GM23338 (cell line): ENCODE results near the gene KCNH8. TPM values are rescaled to one million over a fixed set of nuclear protein-coding genes. Genes with fewer than 3 reads are reported as not detected.

Source experiments
- ATAC-seq: fragments of 200-7000 bp; cut with Tn5 transposase; 3 replicates; pipeline ENCODE4 v1.9.1; 2020
- DNase-seq: peaks from one replicate; pipeline ENCODE4 v3.0.0-alpha.2; 2015; ENCODE audit warnings: low spot score
- H2AFZ ChIP-seq: fragments of 200-600 bp; sonication (generic); 2 replicates; pipeline ENCODE4 v1.8.0; 2016; ENCODE audit warnings: antibody characterized with exemption, mild to moderate bottlenecking, moderate library complexity
- H3F3A ChIP-seq: fragments of 200-600 bp; sonication (generic); replicated peaks from 2 replicates; pipeline ENCODE4 v1.8.0; 2017; ENCODE audit warnings: antibody characterized with exemption, mixed run types, low read depth
- H3K27ac ChIP-seq: fragments of 200-600 bp; sonication (generic); 2 replicates; pipeline ENCODE4 v1.6.1; 2016; ENCODE audit warnings: low read depth
- H3K27me3 ChIP-seq: fragments of 200-600 bp; sonication (generic); 2 replicates; pipeline ENCODE4 v1.8.0; 2016; ENCODE audit warnings: mild to moderate bottlenecking, mixed run types, moderate library complexity; ENCODE audit not compliant: insufficient read depth
- H3K36me3 ChIP-seq: fragments of 200-600 bp; sonication (generic); 2 replicates; pipeline ENCODE4 v1.8.0; 2016; ENCODE audit warnings: mild to moderate bottlenecking; ENCODE audit not compliant: insufficient read depth
- H3K4me1 ChIP-seq: fragments of 200-600 bp; sonication (generic); 2 replicates; pipeline ENCODE4 v1.8.0; 2016; ENCODE audit warnings: mild to moderate bottlenecking, moderate library complexity; ENCODE audit not compliant: insufficient read depth
- H3K4me2 ChIP-seq: fragments of 200-600 bp; sonication (generic); 2 replicates; pipeline ENCODE4 v1.7.1; 2017; ENCODE audit warnings: mixed run types
- H3K4me3 ChIP-seq: fragments of 200-600 bp; sonication (generic); 2 replicates; pipeline ENCODE4 v1.6.1; 2016; ENCODE audit warnings: mixed run types
- H3K79me2 ChIP-seq: fragments of 200-600 bp; sonication (generic); replicated peaks from 2 replicates; pipeline ENCODE4 v1.8.0; 2017; ENCODE audit warnings: mild to moderate bottlenecking; ENCODE audit not compliant: insufficient read depth
- H3K9me2 ChIP-seq: fragments of 200-600 bp; sonication (generic); 2 replicates; pipeline ENCODE4 v1.8.0; 2017; ENCODE audit not compliant: insufficient read depth
- H4K20me1 ChIP-seq: fragments of 200-600 bp; sonication (generic); replicated peaks from 2 replicates; pipeline ENCODE4 v1.8.0; 2017; ENCODE audit warnings: mild to moderate bottlenecking; ENCODE audit not compliant: insufficient read depth
- H3K27ac Mint-ChIP-seq: 2 replicates; pipeline ENCODE4 v1.8.0; 2020; ENCODE audit warnings: inconsistent platforms, mild to moderate bottlenecking, moderate library complexity, mixed read lengths
- H3K27me3 Mint-ChIP-seq: 3 replicates; pipeline ENCODE4 v1.8.0; 2022; ENCODE audit warnings: low read depth, mild to moderate bottlenecking, moderate library complexity, mixed read lengths, inconsistent platforms; ENCODE audit not compliant: insufficient read depth, poor library complexity
- H3K36me3 Mint-ChIP-seq: 3 replicates; pipeline ENCODE4 v1.8.0; 2021; ENCODE audit warnings: low read depth, mild to moderate bottlenecking, inconsistent platforms, moderate library complexity, mixed read lengths
- H3K4me1 Mint-ChIP-seq: 3 replicates; pipeline ENCODE4 v1.8.0; 2020; ENCODE audit warnings: mild to moderate bottlenecking, inconsistent platforms, mixed read lengths
- H3K4me3 Mint-ChIP-seq: 3 replicates; pipeline ENCODE4 v1.8.0; 2021; ENCODE audit warnings: moderate library complexity, mild to moderate bottlenecking, inconsistent platforms, mixed read lengths
- H3K9me3 Mint-ChIP-seq: 3 replicates; pipeline ENCODE4 v1.8.0; 2020; ENCODE audit warnings: moderate library complexity, mild to moderate bottlenecking, inconsistent platforms, mixed read lengths
- ETS1 ChIP-seq: IDR thresholded peaks from 2 replicates; pipeline ENCODE4 v1.6.1; 2016; ENCODE audit warnings: antibody characterized with exemption
- EZH2phosphoT487 ChIP-seq: fragments of 200-600 bp; sonication (generic); IDR thresholded peaks from one replicate; pipeline ENCODE4 v1.8.1; 2018; ENCODE audit warnings: antibody characterized with exemption; ENCODE audit not compliant: unreplicated experiment
- NANOG ChIP-seq: IDR thresholded peaks from 2 replicates; pipeline ENCODE4 v1.6.1; 2016; ENCODE audit warnings: antibody characterized with exemption, borderline replicate concordance
- POLR2AphosphoS5 ChIP-seq: IDR thresholded peaks from 2 replicates; pipeline ENCODE4 v1.6.1; 2016; ENCODE audit warnings: antibody characterized with exemption, low read depth
- REST ChIP-seq: IDR thresholded peaks from one replicate; pipeline ENCODE4 v1.6.1; 2018; ENCODE audit warnings: antibody characterized with exemption; ENCODE audit not compliant: unreplicated experiment
- STAT1 ChIP-seq: IDR thresholded peaks from one replicate; pipeline ENCODE4 v1.6.1; 2016; ENCODE audit warnings: antibody characterized with exemption; ENCODE audit not compliant: unreplicated experiment
- ZNF114 ChIP-seq: fragments of 250-450 bp; sonication (Bioruptor Pico); IDR thresholded peaks from 2 replicates; pipeline ENCODE4 v1.5.0; 2020; ENCODE audit warnings: mild to moderate bottlenecking, moderate library complexity
- ZNF331 ChIP-seq: fragments of 250-450 bp; sonication (Bioruptor Pico); IDR thresholded peaks from 2 replicates; pipeline ENCODE4 v1.5.0; 2020; ENCODE audit warnings: low read depth, mild to moderate bottlenecking, moderate library complexity
- ZNF462 ChIP-seq: fragments of 250-450 bp; sonication (Bioruptor Pico); IDR thresholded peaks from 2 replicates; pipeline ENCODE4 v1.5.0; 2020; ENCODE audit warnings: mild to moderate bottlenecking, moderate library complexity
- polyA plus RNA-seq: library from polyadenylated mRNA; unstranded; fragments of >200 nt; fragmentation: Nextera tagmentation; extraction: Ambion mirVana; gene quantifications from 2 replicates; pipeline ENCODE4 v1.2.1, GENCODE V29; 2016
- total RNA-seq: library from RNA; depleted of rRNA; stranded (reverse); fragments of >200 nt; shearing (Covaris generic); gene quantifications from 2 replicates; pipeline ENCODE4 v1.2.3, GENCODE V29; 2014

KCNH8 gene
- total and polyA plus RNA-seq, 2 experiments from 2014 or later, result 1.3 to 3.4 TPM

GRCh38 chr3:19547665-19548464 lies 399.6 kb downstream of the KCNH8 start:
- Histone ChIP-seq H3K27me3 (no peaks in the 10 kb centered on the region), H3K4me1 (no peaks in the 10 kb centered on the region), H3K79me2 (no peaks in the 10 kb centered on the region), H3F3A (no peaks in the 10 kb centered on the region), H2AFZ (no peak overlapping the region), H3K36me3 (no peaks in the 10 kb centered on the region), H3K27ac (no peak overlapping the region), H4K20me1 (no peaks in the 10 kb centered on the region), H3K4me2 (no peak overlapping the region), H3K9me2 (no peaks in the 10 kb centered on the region), H3K4me3 (no peak overlapping the region)
- no peak for ATAC-seq
- Mint-ChIP-seq H3K36me3 (no peaks in the 10 kb centered on the region), H3K27me3 (peaks cover 2% of the 10 kb centered on the region), H3K27ac (no peak overlapping the region), H3K4me1 (peaks cover 1% of the 10 kb centered on the region; the same call in 2 of the 3 replicates), H3K4me3 (no peak overlapping the region), H3K9me3 (no peaks in the 10 kb centered on the region; the same call in 2 of the 3 replicates)
- DNase-seq, result no peak
- TF ChIP-seq NANOG, result no peak
- no peak for TF ChIP-seq ETS1
- TF ChIP-seq STAT1, result no peak
- TF ChIP-seq ZNF331 (CRISPR knock-in tag), result no peak
- no peak for TF ChIP-seq EZH2phosphoT487
- no peak for TF ChIP-seq REST
- no peak for TF ChIP-seq ZNF462 (CRISPR knock-in tag)
- TF ChIP-seq ZNF114 (CRISPR knock-in tag), result no peak
- no peak for TF ChIP-seq POLR2AphosphoS5
